Mucosa of descending colon (tissue), 3 donors: ENCODE data around the gene PDE2A. TPM values are rescaled to one million over a fixed set of nuclear protein-coding genes. Genes with fewer than 3 reads are reported as not detected.
"Not testable (repeated sequence)": the region's sequence is repeated elsewhere in the genome, so short reads cannot be mapped to it uniquely, and the experiment has no call there.

Experiments used
- ATAC-seq: fragments of 200-7000 bp; cut with Tn5 transposase; one replicate; pipeline ENCODE4 v1.9.1; 2020; ENCODE audit warnings: mild to moderate bottlenecking, moderate library complexity
- DNase-seq, 3 donors: peaks; one replicate each; pipeline ENCODE4 v3.0.0-alpha.2; 2020
- H3K36me3 ChIP-seq: fragments of 200-600 bp; one replicate; pipeline ENCODE4 v1.8.0; 2021; ENCODE audit warnings: low read depth, mild to moderate bottlenecking
- H3K4me1 ChIP-seq: fragments of 200-600 bp; one replicate; pipeline ENCODE4 v1.8.0; 2021; ENCODE audit warnings: low read depth, mild to moderate bottlenecking
- H3K4me3 ChIP-seq: fragments of 200-600 bp; one replicate; pipeline ENCODE4 v1.8.0; 2021; ENCODE audit warnings: mild to moderate bottlenecking
- H3K9me3 ChIP-seq: fragments of 200-600 bp; one replicate; pipeline ENCODE4 v1.8.0; 2021; ENCODE audit warnings: mild to moderate bottlenecking
- CTCF ChIP-seq: fragments of 200-600 bp; IDR thresholded peaks from one replicate; pipeline ENCODE4 v1.8.0; 2022; ENCODE audit warnings: antibody characterized with exemption, mild to moderate bottlenecking
- intact Hi-C, 2 donors: fragments of 100-400 bp; cut with DNase I in 1 of 2; cut with micrococcal nuclease in 1 of 2; formaldehyde crosslinking; loops; one replicate each; pipeline versions ENCODE4 v1.11.0 to v1.11.1; 2022; cut with DNase I, micrococcal nuclease
- total RNA-seq, 3 donors: library from RNA; stranded (reverse); fragmentation: NEBNext Ultra II Directional in 2 of 3; extraction: Animal tissue kit (Norgen Biotek cat#: 25700) in 2 of 3; gene quantifications; one replicate each; pipeline versions ENCODE4 v1.2.1 to v1.2.4, GENCODE V29; 2021 to 2023
- donor health status: DM: no; HTN: no; CAD: no; lungs with moderate emphysema.
- donor health status: DM: no; HTN: no; CAD: no.
- donor health status: DM: no; HTN: yes; CAD: no.

PDE2A gene
- total RNA-seq, 3 donors from 2014 or later, result 7.0 to 45.9 (median 9.6) TPM

- Histone ChIP-seq H3K4me3 (no peak overlapping the region), H3K36me3 (no peaks in the 10 kb centered on the region), H3K9me3 (no peaks in the 10 kb centered on the region), H3K4me1 (no peaks in the 10 kb centered on the region)
- no peak for TF ChIP-seq CTCF
- ATAC-seq, result no peak
- no peak for DNase-seq
- intact Hi-C loops, result loop anchor here (10.0 kb wide), 1 partner anchor 96 kb away; no protein-coding TSS in a partner anchor
Observed at GRCh38 chr11:72570893-72571661, 103.1 kb downstream of the PDE2A start.

DNA sequence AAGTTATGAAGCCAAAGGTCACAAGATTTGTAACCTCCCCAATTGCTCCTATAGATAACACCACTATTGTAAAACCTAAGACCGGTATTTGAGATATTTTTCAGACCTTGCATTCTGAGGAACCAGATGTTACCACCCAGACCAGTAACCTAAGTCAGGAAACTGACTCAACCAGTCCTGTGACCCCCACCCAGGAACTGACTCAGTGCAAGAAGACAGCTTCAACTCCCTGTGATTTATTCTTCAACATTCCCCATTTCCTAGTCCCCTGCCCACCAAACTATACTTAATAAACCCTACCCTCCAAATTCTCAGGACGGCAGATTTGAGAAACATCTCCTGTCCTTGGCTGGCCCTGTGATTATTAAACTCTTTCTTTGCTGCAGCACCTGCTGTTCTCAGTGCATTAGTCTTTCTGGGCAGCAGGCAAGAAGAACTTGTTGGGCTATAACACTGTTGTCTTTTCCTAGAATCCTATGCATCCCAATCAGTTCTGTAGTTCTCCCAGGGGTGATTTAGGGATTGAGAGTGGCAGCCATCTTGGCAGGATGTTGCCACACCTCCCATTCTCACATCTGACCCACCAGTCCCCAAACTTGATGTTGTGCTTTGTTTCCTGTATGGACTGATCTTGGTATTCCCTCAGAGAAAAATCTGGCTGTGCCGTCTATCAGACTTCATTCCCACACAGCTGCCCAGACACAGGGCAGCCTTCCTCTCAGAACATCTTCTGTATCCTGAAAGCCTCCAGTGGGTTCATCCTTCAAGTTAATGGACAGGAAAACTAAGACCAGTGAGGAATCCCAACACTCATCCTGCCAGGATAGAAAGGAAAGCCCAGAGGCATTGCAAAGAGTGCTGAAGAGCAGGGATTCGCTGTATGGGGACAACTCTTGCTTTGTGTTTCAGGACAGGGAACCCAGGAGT, 104.0 kb downstream of the PDE2A start:
- DNase-seq (no peak), ATAC-seq (no peak)
- intact Hi-C loops, result loop anchor here (10.0 kb wide), 1 partner anchor 95 kb away; no protein-coding TSS in a partner anchor
- no peak overlapping the region for H3K4me3 ChIP-seq
- no peak for TF ChIP-seq CTCF
- no peaks in the 10 kb centered on the region for H3K36me3 ChIP-seq
- no peaks in the 10 kb centered on the region for H3K9me3 ChIP-seq
- H3K4me1 ChIP-seq, result no peaks in the 10 kb centered on the region

DNA sequence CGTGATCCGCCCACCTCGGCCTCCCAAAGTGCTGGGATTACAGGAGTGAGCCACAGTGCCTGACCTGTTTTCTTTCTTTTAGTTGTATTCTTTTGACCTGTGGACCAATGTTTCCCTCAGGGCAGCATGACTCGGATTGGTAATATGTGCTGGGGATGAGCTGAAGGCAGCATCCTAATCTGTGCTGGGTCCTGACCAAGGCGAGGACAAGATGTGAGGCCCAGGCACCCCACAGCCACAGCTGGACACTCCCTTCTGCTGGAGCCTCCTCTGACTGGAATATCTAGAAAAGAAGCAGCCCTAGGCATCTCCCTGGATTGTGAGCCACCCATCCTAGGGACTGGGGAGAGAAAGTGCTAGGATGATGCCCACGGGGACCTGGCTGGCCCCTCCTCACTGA, 105.4 kb downstream of the PDE2A start:
- Histone ChIP-seq H3K4me1 (no peaks in the 10 kb centered on the region), H3K4me3 (no peak overlapping the region), H3K9me3 (no peaks in the 10 kb centered on the region), H3K36me3 (no peaks in the 10 kb centered on the region)
- no peak for TF ChIP-seq CTCF
- ATAC-seq (no peak), DNase-seq (no peak)
- intact Hi-C loops, result no loop called here

- ATAC-seq (no peak), DNase-seq (no peak)
- intact Hi-C loops, result no loop called here
- H3K4me3 ChIP-seq, result no peak overlapping the region
- no peaks in the 10 kb centered on the region for H3K9me3 ChIP-seq
- TF ChIP-seq CTCF, result no peak
- H3K36me3 ChIP-seq, result no peaks in the 10 kb centered on the region
- H3K4me1 ChIP-seq, result no peaks in the 10 kb centered on the region
Observed at GRCh38 chr11:72562431-72562830, 111.8 kb downstream of the PDE2A start.

DNA sequence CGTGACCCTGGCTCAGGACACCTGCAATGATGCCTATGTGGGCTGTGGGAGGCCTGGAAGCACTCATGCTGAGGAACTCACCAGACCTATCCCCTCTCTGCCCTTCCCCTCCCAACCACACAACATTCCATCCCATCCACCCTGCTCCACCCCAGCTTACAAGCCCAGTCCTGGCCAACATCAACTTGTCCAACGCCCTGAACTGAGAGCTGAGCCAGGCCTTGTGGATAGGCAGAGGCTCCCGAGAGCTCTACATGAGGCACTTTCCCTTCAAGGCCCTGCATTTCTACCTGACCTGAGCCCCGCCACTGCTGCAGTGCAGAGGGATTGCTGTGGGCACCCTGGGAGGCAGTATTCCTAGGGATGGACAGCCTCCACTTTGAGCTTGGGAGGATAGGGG, 112.4 kb downstream of the PDE2A start:
- H3K9me3 ChIP-seq, result no peaks in the 10 kb centered on the region
- no peak overlapping the region for H3K4me3 ChIP-seq
- no peaks in the 10 kb centered on the region for H3K36me3 ChIP-seq
- no peak for TF ChIP-seq CTCF
- no peak for DNase-seq
- intact Hi-C loops, result no loop called here
- no peak for ATAC-seq
- no peaks in the 10 kb centered on the region for H3K4me1 ChIP-seq

GRCh38 chr11:72560864-72561263, 113.4 kb downstream of the PDE2A start:
- intact Hi-C loops, H3K9me3 ChIP-seq, H3K4me3 ChIP-seq, H3K36me3 ChIP-seq, H3K4me1 ChIP-seq, DNase-seq, ATAC-seq: not testable (repeated sequence)
